GM21360 (cell line): Measurements from ENCODE around the gene OR13J1.
"Not testable (repeated sequence)": the region's sequence is repeated elsewhere in the genome, so short reads cannot be mapped to it uniquely, and the experiment has no call there.

Source experiments
- ATAC-seq: cut with Tn5 transposase; IDR thresholded peaks from one replicate; pipeline ENCODE4 v1.9.1; 2021; ENCODE audit warnings: mild to moderate bottlenecking, moderate library complexity; ENCODE audit not compliant: unreplicated experiment

Gene OR13J1, protein sequence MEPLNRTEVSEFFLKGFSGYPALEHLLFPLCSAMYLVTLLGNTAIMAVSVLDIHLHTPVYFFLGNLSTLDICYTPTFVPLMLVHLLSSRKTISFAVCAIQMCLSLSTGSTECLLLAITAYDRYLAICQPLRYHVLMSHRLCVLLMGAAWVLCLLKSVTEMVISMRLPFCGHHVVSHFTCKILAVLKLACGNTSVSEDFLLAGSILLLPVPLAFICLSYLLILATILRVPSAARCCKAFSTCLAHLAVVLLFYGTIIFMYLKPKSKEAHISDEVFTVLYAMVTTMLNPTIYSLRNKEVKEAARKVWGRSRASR

DNA sequence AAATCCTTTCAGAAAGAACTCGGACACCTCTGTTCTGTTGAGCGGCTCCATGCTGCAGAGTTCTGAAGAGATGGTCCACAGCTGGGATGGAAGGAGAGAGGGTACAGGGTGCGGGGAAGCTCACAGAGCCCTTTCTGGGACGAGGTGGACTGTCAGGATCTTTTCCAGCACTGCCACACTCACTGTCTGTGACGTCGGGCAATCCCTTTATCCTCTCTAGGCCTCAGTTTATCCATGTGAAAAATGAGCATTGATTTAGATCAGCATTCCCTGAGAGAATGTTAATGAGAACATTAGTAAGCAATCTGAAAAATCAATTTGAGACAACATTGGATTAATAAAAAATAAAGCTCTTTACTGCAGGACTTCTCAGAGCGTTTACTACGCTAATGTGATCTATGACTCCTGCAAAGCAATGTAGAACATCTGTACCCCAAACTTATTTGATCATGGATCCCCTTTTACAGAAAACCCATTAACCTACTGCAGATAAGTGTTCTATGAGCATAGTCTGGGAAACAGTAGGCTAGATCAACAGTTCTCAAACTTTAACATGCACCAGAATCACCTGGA lies at the start of gene OR13J1:
Gene OR13J1, minus strand, starts transcription at position 51 of the 573 bp plus-strand sequence. Its CDS starts 0 bp downstream, at position 51.
- ATAC-seq = no peak

DNA sequence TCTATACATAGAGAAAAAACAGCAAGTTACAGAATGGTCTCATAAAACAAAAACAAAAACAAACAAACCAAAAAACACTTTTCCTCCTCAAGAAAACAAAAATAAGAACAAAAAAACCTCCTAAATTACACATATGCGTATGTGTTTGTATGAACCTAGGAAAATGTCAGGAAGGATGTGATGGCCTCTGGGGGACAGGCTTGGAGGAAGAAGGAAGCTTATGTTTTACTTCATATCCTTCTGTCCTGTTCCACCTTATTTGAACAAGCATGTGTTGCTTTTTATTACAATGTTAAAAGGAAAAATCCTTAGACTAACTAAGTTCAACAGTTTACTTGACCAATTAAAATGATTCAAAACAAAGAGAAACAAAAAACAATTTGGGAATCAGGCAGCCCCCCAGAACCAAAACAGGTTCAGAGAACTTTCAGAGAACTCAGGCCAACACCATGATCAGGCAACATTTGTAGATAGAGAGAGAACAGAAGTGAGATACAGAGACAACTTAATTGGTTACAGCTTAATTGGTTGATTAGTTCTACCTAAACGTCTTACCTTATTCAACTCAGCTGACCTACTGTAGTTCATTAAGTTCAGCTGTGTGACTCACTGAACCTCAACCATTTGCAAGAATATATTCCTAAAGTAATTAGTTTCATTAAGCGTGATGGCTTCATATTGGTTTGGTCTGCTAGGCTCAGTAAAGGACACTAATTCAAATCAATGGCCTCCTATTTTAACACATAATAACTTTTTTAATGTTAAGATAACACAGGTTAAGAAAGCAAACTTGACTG lies 49.2 kb upstream of the OR13J1 start:
- no peak for ATAC-seq

DNA sequence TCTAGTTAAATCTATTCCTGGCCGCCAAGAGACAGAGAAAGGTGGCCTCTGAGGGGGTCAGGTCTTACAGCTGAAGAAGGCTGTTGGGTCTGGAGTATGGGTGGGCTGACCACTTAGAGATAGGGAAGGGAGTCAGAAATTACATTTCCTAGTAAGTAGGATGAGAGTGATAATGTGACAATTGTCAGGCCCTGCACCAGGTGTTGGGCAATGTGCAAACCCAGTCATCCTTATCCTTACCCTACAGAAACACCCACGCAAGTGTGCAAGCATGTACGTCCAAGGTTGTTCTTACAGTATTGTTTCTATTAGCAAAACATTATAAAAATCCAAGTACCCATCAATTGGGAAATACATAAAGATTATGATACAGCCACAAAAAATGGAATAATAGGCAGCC lies 48.6 kb upstream of the OR13J1 start:
- no peak for ATAC-seq

DNA sequence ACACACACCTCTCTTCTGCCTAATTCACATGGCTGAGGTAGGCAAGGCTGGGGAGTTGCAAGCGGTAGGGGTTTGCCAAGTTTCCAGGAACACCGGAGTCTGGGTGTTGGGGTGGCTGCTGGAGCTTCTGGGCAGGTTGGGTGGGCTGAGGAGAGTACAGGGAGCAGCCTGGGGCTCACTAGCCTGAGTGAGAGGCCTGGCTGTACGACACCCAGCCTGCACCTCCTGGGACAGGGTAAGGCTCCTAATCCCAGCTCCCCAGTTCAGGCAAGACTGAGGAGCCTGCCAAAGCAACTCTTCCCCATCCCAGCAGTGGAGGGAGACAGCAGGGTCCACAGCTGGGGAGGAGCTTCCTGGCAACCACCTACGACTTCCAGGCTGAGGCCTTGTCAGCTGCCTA lies 47.1 kb upstream of the OR13J1 start:
- ATAC-seq = no peak

DNA sequence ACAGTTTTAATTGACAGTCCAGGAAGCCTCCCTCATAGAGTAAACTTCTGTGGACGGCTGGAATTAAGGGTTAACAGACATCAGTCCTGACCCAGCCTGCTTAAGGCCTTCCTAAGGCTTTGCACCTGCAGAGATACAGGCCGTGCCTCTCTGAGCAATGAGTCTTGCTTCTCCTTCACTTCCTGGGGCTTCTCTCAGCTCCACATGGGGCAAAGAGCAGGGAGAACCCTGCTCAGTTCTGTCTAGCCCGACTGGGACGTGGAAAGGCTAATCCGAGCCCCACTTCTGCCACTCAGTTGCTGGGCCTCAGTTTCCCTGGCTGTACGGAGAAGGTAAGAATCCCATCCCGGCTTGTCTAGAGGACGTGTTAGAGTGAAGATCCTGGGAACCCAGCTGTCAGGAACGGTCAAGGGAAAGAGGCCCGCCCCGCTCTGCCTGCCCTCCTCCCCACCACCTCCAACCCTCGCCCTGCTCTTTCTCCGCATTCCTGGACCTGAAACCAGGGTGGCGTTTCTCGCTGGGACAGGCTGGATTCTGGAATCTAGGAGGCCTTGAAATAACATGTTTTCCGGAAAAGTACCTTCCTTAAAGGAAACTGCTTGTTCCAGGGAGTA lies 45.6 kb upstream of the OR13J1 start:
- ATAC-seq = no peak

DNA sequence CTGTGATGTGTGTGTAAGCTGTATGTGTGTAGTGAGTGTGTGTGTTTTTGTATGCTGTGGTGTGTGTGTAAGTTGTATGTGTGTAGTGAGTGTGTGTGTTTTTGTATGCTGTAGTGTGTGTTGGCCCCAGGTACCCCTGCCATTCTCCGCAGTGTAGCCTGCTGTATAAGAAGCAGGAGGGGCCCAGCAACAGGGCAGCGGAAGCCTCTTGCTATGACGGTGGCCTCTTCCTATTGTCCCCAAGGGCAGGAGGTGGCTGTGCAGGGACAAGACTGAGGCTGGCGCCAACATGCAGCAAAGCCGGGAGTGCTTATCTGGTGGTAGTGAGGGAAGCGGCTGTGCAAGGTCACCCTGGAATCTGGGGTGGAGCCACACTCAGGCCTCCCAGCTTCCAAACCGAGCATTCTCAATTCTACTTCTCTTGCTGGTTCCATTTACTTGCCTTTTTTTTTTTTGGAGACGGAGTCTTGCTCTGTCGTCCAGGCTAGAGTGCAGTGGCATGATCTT lies 44.2 kb upstream of the OR13J1 start:
- no peak for ATAC-seq

DNA sequence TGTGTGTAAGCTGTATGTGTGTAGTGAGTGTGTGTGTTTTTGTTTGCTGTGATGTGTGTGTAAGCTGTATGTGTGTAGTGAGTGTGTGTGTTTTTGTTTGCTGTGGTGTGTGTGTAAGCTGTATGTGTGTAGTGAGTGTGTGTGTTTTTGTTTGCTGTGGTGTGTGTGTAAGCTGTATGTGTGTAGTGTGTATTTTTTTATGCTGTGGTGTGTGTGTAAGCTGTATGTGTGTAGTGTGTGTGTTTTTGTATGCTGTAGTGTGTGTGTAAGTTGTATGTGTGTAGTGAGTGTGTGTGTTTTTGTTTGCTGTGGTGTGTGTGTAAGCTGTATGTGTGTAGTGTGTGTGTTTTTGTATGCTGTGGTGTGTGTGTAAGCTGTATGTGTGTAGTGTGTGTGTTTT lies 43.2 kb upstream of the OR13J1 start:
- not testable (repeated sequence) for ATAC-seq

DNA sequence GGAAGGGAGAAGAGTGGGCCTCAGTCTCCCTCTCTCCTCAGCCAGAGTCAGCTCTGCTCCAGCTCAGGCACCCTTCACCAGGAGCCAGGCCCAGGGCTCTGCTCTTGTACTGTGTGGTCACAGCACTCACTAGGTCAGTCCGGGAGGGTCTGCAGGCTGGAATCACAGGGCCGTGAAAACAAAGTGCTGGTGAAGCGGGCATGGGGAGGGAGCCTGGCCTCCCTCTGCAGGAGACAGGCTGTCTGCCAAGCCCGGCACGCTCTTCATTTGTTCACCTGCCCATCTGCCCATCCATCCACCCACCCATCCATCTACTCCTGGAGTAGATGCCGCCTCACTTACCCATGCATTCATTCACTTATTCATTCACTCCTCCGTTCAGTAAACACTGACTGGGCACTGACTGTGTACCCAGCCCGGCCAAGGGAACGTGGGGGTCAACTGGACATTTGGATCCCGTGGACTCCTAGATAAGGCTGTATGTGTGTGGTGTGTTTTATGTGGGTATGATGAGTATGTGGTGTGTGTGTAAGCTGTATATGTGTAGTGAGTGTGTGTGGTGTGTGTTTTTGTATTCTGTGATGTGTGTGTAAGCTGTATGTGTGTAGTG lies 42.7 kb upstream of the OR13J1 start:
- ATAC-seq = no peak

DNA sequence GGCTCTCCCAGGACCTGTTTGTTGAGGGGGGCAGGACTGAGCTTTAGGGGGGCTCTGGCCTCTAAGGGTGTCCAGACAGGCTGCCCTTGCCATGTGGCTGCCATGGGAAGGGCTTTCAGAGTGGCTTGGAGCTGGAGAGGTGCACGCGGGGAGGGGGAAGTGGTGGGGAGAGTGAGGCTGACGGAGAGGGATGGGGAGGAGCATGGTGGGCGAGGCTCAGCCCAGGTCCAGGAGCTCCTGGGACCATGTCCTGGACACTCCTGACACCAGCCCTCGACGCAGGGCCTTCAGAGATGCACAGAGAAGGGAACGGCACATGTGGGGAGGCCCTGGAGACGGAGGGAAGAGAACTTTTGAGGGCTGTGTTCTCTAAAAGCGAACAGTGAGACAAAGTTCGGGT lies 41.5 kb upstream of the OR13J1 start:
- no peak for ATAC-seq

DNA sequence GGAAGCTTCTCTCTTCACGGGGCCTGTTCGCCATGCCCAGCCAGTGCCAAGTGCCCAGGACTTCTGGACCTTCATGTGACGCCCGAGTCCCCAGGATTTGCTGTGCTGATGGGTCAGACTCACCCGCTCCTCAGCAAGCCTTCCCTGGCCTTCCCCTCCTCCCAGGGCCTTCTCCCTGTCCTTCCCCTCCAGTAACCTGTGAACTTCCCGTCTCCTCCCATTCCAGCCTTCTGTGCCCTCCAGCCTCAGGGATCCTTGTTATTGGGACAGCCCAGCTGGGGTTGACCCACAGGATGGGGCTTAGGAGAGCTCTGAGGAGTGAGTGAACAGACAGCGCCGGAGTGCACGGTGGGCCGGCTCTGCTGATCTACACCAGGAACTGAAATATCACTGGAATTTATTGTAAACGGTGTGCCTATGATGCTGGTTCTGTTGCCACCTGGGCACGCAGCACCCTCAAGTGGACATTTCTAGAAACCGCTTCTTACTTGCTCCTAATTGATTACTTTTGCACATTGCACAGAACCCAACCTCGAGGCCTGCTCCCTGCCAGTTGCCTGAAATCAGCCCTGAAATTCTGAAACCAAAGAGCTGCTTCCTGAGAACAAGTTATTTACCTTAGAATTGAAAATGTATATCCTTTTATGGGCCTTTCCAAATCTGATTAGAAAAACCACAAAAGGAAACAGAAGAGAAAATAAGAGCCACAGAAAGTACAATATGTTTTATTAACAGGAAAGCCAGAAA lies 40.6 kb upstream of the OR13J1 start:
- no peak for ATAC-seq

DNA sequence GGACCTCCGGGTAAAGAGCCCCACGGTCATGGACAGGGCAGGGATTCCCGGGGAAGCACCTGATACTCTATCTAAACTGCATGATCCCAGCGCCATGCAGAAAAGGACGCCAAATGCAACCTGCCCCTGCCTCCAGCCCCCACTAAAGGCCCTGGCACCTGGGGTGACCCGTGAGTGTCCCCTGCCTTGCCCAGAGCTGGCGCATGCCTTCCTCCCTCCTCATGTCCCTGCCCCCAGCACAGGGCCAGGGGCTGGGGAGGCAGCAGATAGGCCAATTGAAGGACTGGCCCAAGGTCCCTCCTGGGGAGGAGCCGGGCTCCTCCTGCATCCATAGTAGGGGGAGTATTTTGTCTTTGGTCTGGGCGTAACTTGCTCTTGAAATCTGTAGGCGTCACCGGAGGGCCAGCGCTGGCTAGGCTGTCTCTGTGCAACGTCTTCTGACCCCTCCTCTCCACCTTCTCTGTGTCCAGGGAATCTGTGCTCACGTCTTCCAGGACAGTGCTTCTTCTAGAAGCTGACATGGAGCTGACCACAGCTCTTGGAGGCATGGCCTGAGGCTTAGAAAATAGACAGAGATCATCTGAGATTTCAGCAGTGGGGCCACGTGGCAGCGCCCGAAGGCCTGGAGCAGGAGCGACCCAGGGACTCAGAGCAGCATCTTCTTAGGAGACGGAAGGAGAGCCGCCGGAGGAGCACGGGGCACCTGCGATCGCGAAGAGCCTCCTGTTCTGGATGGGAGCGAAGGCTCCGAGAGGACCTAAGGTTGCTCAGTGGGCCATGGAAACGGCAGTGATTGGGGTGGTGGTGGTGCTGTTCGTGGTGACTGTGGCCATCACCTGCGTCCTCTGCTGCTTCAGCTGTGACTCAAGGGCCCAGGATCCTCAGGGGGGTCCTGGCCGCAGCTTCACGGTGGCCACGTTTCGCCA lies 39.7 kb upstream of the OR13J1 start:
- ATAC-seq = no peak

DNA sequence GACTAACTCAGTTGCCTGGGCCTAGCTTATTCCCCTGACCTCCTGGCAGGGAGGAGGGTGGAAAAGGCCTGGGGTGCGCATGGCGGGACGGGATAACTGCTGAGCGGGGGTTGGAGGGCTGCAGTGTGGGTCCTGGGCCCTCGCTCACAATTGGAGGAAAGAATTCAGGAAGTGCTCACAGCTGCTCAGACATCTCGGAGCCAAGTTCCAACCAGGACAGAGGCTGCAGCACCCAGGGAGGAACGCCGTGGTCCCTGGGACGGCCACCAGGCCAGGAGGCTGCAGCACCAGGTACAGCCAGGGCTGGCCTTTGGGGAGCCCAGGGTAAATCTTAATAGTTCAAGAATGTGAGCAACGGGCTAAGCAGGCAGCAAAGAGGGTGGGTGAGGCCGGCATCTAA lies 39.1 kb upstream of the OR13J1 start, which contains the start of gene SPAAR:
Gene SPAAR, plus strand, starts transcription at position 217 of the 400 bp plus-strand sequence. CDS start 974 bp downstream, outside the sequence.
- no peak for ATAC-seq

DNA sequence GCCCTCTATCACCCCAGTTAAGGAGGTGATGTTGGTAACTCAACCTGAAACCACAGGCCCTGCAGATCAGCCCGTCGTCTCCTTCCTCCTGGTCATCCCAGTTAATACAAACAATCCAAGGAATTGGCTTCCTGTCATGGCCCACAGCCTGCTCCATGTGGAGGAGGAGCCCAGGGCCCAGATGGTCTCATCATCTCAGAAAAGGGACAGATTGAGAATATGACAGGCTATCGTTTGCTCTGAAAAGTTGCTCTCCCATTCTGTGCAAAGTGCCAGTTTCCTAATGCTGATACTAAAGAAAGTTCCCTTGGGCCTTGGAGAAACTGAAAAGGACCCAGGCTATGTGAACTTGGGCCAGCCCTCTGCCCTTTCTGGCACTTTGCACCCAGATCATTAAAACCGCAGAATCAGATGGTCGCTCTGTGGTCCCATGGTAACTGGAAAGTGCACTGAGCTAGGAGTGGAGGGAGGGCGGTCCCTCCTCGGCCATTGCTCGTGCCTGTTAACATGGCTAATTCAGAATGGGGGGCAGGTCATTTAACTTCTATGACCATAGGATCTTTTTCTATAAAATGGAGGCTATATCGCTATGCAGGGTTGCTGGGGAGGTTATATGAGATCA lies 38.4 kb upstream of the OR13J1 start:
- ATAC-seq = no peak

DNA sequence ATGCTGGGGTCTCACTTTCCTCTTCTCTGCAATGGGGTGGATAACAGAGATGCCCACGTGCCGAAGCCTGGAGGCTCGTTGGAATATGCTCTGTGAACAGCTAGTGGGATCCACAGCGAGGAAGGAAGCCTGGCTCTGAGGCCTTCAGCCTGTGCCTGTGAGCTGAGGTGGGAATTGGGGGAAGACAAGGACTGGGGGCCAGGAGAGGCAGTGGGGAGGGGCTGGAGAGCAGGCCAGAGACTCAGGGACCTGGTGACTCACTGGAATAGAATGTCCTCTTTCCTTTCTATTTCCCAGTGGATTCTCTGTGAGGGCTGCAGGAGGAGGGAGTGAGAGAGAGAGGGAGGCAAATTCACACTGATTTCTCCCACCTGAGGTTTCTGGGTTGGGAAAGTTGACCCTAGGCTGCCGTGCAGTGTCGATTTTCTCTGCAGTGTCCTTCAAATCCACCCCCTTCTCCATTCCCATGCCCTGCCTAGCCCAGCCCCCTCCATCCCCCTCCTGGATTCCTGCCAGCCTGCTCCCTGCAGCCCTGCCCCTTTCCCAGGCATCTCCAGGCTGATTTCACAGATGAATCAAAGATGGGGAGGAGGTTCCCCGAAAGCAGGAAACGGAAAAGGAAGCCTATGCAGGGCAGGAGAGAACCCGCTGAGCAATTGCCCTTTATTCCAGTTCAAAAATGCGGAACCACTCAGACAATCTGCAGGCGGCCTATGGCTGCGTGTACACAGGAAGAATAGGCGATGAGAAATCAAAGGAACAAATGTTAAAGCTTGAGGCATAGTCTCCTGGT lies 37.7 kb upstream of the OR13J1 start:
- no peak for ATAC-seq

DNA sequence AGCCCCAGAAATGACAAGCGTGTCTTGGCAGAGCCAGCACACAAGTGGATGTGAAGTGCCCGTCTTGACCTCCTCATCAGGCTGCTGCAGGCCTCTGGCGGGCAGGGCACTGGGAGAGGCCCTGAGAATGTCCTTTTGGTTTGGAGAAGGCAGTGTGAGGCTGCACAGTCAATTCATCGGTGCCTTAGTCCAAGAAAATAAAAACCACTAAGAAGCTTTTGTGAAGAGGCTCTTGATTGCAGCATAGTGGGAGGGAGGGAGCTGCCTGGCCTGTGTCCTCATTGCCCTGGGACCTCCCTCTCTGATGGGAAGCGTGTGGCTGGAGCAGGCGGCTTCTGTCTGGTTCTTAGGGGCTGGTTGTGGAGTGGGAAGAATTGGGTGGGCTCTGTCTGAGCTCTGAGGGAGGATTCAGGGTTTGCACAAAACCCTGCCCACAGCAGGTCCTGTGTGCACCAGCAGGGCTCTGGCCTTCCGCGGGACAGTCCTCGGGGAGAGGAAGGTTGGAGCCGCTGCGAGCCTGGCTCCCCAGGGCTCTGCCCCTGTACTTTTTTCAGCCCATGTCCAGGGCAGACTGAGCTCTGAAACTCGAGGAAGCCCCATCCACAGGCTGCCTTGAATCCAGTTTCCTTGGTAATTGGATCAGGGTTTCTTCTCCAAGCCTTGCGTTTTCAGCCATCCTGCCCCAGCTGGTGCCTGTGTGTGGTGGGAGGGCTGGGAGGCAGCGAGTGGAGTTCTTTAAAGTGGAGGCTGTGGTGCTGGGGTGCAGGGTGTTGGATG lies 36.9 kb upstream of the OR13J1 start:
- no peak for ATAC-seq

DNA sequence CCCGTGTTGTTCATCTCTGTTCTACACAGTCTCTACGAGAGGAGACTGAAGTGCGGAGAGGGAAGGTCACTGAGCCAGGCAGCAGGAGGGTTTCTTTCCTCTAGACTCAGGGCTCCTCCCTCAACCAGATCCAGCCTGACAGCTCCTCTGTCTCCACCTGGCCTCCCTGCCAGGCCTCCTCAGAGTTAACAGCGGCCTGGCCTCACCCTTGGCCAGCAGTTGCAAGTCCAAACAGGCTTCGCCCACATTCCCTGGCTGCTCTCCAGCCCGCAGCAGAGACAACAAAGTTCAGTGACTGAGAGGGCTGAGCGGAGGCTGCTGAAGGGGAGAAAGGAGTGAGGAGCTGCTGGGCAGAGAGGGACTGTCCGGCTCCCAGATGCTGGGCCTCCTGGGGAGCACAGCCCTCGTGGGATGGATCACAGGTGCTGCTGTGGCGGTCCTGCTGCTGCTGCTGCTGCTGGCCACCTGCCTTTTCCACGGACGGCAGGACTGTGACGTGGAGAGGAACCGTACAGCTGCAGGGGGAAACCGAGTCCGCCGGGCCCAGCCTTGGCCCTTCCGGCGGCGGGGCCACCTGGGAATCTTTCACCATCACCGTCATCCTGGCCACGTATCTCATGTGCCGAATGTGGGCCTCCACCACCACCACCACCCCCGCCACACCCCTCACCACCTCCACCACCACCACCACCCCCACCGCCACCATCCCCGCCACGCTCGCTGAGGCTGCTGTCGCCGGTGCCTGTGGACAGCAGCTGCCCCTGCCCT lies 35.9 kb upstream of the OR13J1 start, which contains the start of gene HRCT1:
Gene HRCT1, plus strand, starts transcription at position 291 of the 768 bp plus-strand sequence. Its CDS starts 86 bp downstream, at position 377.
- ATAC-seq = no peak
